Keratinocyte (primary cell): ENCODE results near the gene MED27.

Source experiments
- EZH2 ChIP-seq: IDR thresholded peaks from one replicate; pipeline ENCODE4 v1.6.1; 2012; ENCODE audit warnings: inconsistent platforms, mild to moderate bottlenecking, low read length, moderate library complexity
- TF ChIP-seq, protein P1 (sequence below), 3 experiments: IDR thresholded peaks in 1 of 3; conservative IDR thresholded peaks in 1 of 3; optimal IDR thresholded peaks in 1 of 3; 2 replicates in 2 of 3; 3 replicates in 1 of 3; pipeline versions ENCODE3 to v1.5.1; 2011; ENCODE audit warnings: low read length in 3 of 3, mild to moderate bottlenecking in 3 of 3, moderate library complexity in 2 of 3, control low read depth in 1 of 3, inconsistent platforms in 1 of 3; ENCODE audit not compliant: insufficient read depth in 2 of 3; ENCODE audit errors: extremely low read depth in 1 of 3

DNA sequence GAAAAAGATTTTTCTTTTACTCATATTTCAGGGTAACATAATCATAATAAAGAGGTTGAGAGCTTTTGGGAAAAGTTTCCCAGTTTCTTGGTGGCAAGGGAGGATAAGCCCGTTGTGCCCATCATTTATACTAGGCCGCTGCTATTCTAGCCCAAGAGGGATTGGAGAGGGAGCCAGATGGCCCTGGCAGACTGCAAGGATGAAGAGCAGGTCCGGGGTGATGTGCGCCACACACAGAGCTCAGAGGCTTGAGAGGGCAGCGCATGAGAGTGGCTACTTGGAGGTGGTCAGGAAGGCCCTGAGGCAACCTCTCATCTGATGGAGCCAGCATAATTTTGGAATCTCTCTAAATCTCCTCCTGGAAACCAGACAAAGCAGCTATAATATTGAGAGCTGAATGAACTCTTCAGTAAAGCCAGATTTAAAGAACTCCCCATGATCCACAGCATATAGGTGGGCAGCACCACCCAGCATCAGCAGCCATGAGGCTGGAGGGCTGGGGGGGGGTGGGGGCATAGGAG lies 110.1 kb downstream of the MED27 start:
- TF ChIP-seq, protein P1, sequence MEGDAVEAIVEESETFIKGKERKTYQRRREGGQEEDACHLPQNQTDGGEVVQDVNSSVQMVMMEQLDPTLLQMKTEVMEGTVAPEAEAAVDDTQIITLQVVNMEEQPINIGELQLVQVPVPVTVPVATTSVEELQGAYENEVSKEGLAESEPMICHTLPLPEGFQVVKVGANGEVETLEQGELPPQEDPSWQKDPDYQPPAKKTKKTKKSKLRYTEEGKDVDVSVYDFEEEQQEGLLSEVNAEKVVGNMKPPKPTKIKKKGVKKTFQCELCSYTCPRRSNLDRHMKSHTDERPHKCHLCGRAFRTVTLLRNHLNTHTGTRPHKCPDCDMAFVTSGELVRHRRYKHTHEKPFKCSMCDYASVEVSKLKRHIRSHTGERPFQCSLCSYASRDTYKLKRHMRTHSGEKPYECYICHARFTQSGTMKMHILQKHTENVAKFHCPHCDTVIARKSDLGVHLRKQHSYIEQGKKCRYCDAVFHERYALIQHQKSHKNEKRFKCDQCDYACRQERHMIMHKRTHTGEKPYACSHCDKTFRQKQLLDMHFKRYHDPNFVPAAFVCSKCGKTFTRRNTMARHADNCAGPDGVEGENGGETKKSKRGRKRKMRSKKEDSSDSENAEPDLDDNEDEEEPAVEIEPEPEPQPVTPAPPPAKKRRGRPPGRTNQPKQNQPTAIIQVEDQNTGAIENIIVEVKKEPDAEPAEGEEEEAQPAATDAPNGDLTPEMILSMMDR (optimal IDR thresholded peaks at IDR 0.05 in 1 of 3, IDR thresholded peaks at IDR 0.05 in 1 of 3, conservative IDR thresholded peaks at IDR 0.05 in 1 of 3; ENCODE audit: extremely low read depth in 1 of 3, insufficient read depth in 2 of 3, low read length in 3 of 3): no peak
- no peak for TF ChIP-seq EZH2
